DND-41 (cell line): ENCODE data around the gene HID1.

Experiments used
- CTCF ChIP-seq: IDR thresholded peaks from 2 replicates; pipeline ENCODE4 v1.5.1; 2012; ENCODE audit warnings: borderline replicate concordance, low read length, moderate library complexity, mild to moderate bottlenecking; ENCODE audit not compliant: poor library complexity, severe bottlenecking; ENCODE audit errors: extremely low read depth
- EZH2 ChIP-seq: IDR thresholded peaks from 3 replicates; pipeline ENCODE4 v1.6.1; 2012; ENCODE audit warnings: borderline replicate concordance, low read depth, mild to moderate bottlenecking, moderate library complexity, low read length, inconsistent platforms; ENCODE audit not compliant: severe bottlenecking

- no peak for TF ChIP-seq CTCF
- TF ChIP-seq EZH2 = no peak
These were observed 1.3 kb downstream of the HID1 start for GRCh38 chr17:74971069-74971841.
